GM12873 (cell line): Measurements from ENCODE around the gene IRF2BP1.

ENCODE experiments used
- TF ChIP-seq, protein P1 (sequence below): IDR thresholded peaks from 2 replicates; pipeline ENCODE4 v1.5.1; 2012; ENCODE audit warnings: low read depth, mild to moderate bottlenecking, moderate library complexity, low read length, control low read depth; ENCODE audit not compliant: insufficient read depth; ENCODE audit errors: missing control alignments

Gene IRF2BP1

DNA sequence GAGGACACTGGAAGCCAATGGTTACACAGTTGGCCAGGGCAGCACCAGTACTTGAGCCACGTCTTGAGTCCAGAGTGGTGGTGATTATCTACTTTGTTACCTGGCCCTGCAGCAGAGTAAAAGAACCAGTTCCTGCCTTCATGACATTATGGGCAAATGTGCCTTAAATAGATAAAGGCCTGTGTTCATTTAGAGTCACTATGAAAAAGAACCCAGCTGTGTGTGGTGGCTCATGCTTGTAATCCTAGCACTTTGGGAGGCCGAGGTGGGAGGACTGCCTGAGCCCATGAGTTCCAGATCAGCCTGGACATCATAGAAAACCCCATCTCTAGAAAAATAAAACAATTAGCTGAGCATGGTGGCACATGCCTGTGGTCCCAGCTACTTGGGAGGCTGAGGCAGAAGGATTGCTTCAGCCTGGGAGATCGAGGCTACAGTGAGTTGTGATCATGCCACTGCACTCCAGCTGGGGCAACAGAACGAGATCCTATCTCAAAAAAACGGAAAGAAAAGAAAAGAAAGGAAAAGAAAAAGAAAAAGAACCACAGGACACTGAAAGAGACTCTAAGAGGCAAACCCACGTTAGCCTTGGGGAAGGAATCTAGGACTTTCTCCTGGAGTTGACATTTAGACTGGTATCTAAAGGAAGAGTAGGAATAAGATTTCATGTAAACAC lies 3.4 kb upstream of the IRF2BP1 start:
- TF ChIP-seq, protein P1, sequence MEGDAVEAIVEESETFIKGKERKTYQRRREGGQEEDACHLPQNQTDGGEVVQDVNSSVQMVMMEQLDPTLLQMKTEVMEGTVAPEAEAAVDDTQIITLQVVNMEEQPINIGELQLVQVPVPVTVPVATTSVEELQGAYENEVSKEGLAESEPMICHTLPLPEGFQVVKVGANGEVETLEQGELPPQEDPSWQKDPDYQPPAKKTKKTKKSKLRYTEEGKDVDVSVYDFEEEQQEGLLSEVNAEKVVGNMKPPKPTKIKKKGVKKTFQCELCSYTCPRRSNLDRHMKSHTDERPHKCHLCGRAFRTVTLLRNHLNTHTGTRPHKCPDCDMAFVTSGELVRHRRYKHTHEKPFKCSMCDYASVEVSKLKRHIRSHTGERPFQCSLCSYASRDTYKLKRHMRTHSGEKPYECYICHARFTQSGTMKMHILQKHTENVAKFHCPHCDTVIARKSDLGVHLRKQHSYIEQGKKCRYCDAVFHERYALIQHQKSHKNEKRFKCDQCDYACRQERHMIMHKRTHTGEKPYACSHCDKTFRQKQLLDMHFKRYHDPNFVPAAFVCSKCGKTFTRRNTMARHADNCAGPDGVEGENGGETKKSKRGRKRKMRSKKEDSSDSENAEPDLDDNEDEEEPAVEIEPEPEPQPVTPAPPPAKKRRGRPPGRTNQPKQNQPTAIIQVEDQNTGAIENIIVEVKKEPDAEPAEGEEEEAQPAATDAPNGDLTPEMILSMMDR, result no peak

DNA sequence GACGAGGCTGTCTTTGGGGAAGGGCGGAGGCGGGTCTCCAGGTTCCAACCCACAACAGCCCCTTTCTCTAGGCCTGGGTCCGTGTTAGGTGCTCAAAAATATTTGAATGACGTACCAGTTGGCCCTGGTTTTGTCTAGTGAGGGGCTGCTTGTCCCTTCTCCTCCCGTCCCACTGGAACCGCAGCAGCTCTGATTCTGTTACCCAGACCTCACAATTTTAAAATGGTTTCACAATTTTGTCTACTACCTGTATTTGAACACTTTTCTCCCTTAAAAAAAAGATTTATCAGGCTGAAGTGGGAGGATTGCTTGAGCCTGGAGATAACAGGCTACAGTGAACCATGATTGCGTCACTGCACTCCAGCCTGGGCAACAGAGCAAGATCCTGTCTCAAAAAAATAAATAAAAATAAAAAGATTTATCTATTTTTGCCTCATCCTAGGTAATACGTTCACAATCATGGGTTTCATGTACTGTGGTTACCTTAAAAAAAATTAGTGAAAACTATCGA lies 1.3 kb upstream of the IRF2BP1 start:
- TF ChIP-seq, protein P1, result no peak

DNA sequence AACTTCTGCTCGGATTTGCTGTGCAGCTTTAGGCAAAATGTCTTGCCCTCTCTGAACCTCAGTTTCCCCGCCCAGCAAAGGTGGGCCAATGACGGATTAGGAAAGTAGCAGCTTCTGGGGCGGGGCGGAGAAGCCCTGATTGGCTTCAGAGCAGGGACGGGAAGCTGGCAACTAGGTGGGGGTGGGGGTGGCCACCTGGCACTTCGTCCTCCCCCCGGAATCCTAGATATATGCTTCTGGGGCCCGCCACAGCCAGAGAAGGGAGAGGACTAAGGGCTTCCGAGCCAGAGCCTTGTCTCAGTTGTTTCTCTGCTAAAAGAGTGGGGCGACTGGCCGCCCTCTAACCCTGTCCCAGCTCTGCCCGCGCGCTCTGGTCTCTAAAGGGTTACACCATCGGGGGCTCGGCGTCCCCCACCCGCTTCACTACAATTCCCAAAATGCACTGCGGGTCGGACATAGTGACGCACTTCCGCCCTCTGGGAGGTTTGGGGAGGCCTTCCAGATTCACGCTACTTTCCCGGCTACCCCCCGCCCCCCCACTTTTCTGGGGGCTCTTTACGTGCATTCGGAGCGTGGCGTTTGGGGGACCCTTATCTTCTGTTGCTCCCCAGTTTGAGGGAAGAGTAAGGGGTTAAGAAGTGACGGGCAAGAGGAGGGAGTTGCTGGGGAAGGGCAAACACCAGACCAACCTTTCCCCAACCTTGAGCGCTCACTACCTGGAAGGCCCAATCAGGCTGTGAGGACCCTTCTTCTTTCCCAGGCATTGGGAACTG lies 672 bp upstream of the IRF2BP1 start:
- TF ChIP-seq, protein P1, result no peak

DNA sequence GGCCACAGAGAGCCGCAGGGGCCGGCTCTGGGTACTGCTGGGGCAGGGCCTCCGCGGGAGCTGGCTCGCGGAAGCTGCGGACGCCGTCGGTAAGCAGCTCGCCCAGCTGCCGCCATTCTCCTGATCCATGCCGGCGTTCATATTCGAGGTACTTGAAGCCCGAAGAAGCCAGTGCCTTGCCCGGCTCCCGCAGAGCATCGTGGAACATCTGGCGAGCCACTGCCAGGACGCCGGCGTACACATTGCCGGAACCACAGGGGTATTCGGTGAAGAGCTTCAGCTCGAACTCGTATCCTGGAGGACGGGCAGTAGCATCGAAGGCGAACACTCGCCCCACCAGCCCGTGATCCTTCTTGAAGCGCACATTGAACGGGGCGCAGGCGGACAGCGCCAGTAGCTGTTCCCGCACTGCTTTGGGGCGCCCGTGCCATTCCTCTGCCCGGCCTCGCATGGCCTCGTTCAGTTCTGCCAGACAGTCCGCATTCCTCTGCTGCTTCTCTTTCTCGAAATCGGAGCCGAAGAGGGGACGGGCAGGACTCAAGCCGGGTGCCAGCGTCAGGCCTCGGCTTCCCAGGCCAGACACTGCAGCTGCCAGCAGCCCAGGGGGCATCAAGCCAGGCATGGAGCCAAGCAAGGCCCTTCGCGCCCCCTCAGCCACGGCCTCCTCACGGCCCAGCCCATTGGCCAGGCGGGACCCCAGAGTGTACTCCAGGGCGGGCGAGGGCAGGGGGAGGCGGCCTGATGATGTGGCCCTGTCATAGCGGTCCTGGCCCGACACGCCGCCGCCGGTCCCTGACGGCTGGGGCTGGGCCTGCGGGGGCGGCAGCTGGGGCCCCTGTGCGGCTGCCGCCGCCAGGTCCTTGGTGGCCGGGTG lies 1.0 kb downstream of the IRF2BP1 start:
- TF ChIP-seq, protein P1, result no peak

DNA sequence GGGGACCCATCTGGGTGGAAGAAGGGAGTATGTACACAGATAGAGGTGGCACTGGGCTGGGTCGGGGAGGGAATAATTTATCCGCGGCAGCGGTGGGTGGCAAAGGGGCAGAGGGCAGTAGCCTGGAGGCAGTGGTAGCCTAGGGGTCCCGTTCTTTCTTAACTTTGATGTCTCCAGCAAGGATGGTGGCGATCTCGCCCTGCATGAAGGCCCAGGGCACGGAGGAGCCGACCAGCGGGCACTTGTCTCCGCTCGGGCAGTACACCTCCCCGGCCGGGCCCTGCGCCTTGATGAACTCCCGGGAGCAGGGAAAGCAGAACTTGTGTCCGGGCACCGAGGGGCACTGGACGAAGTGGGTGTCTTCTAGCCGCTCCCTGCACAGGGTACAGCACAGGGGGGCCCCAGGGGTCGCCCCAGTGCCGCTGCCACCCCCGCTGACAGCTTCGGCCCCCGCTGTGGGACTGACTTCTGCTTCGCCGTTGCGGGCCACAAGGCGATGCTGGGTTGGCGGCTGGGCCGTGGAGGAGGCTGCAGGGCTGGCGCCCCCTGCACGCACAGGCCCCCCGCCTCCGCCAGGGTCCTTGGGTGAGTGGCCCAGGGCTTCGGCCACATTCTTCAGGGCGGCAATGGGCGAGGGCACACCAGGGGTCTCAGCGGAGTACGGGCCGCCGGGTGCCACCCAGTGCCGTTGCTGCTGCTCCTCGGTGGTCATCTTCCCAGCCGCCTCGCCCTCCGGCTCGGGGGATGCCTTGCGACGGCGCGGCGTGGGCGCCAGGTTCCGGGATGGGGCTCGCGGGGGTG lies 1.9 kb downstream of the IRF2BP1 start:
- TF ChIP-seq, protein P1, result no peak

DNA sequence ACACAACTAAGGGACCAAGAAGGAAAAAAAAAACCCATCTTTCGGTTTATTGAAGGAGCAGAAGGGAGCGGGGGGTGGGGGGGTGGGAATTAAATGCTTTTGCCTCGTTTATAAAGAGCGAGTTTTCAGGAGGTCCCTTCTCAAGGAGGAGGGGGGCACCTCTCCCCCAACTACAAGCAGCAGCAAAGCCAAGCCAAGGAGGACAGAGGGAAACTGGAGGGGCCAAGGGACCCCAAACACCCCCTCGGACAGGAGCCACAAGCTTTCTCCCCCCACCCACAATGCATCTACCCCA lies 2.4 kb downstream of the IRF2BP1 start:
- TF ChIP-seq, protein P1, result no peak
